Adrenal gland (tissue), 12 donors: ENCODE measurements around the gene CYFIP1. TPM values are rescaled to one million over a fixed set of nuclear protein-coding genes. Genes with fewer than 3 reads are reported as not detected.

Experiments used
- DNase-seq, 7 donors: peaks; one replicate each; pipeline ENCODE4 v3.0.0-alpha.2; 2019 to 2020
- H3K27ac ChIP-seq, 5 donors: fragments of 200-600 bp; sonication (generic) in 4 of 5; 1 replicate in 3 of 5; 2 replicates in 2 of 5; pipeline versions ENCODE4 v1.5.1 to v1.8.0; 2016 to 2020; ENCODE audit warnings: mild to moderate bottlenecking in 1 of 5
- H3K27me3 ChIP-seq: fragments of 200-600 bp; 2 replicates; pipeline ENCODE4 v1.8.0; 2021
- H3K36me3 ChIP-seq, 2 donors: fragments of 200-600 bp; replicated peaks in 1 of 2; 1 replicate in 1 of 2; 2 replicates in 1 of 2; pipeline versions ENCODE4 v1.5.1 to v1.8.0; 2018 to 2022
- H3K4me1 ChIP-seq, 2 donors: fragments of 200-600 bp; replicated peaks in 1 of 2; 1 replicate in 1 of 2; 2 replicates in 1 of 2; pipeline versions ENCODE4 v1.5.1 to v1.8.0; 2018 to 2021
- H3K4me3 ChIP-seq, 4 donors: fragments of 200-600 bp; sonication (generic) in 3 of 4; one replicate each; pipeline ENCODE4 v1.5.1; 2016 to 2018
- H3K9me3 ChIP-seq, 3 donors: fragments of 200-600 bp; sonication (generic) in 1 of 3; replicated peaks in 1 of 3; 1 replicate in 2 of 3; 2 replicates in 1 of 3; pipeline versions ENCODE4 v1.5.1 to v1.8.0; 2016 to 2021
- CTCF ChIP-seq, 6 experiments: fragments of 450-650 bp in 4 of 6; fragments of 200-600 bp in 2 of 6; sonication (generic) in 1 of 6; IDR thresholded peaks; 1 replicate in 5 of 6; 2 replicates in 1 of 6; pipeline versions ENCODE4 v1.5.1 to v1.8.0; 2016 to 2021; ENCODE audit warnings: antibody characterized with exemption in 6 of 6, mild to moderate bottlenecking in 2 of 6, moderate library complexity in 1 of 6
- POLR2A ChIP-seq, 2 donors: fragments of 450-650 bp; IDR thresholded peaks; one replicate each; pipeline ENCODE4 v1.6.1; 2017; ENCODE audit warnings: antibody characterized with exemption in 2 of 2, mild to moderate bottlenecking in 2 of 2, moderate library complexity in 1 of 2
- WGBS, 4 donors: extraction: QIAGEN DNeasy Blood & Tissue Kit in 2 of 4; methylation state at CpG; one replicate each; pipeline versions ENCODE4 v1.1.5 to v1.1.7; 2013 to 2017; 5-methylcytosine and 5-hydroxymethylcytosine counted together
- intact Hi-C, 2 donors: fragments of 100-400 bp; cut with DNase I; formaldehyde crosslinking; loops; one replicate each; pipeline versions ENCODE4 v1.14.1 to v1.15.0; 2022 to 2023
- polyA plus RNA-seq, 3 donors: library from polyadenylated mRNA; stranded (reverse); fragments of 200-250 nt in 2 of 3; fragments of 350-450 nt in 1 of 3; fragmentation: Illumina TruSeq in 1 of 3; extraction: RNeasy Lipid Tissue Mini Kit (QIAGEN cat#74804) in 1 of 3; gene quantifications; one replicate each; pipeline ENCODE4 v1.2.3, GENCODE V29; 2013 to 2014
- total RNA-seq, 9 donors: library from RNA; depleted of rRNA in 4 of 9; stranded (reverse); fragments of >200 nt in 4 of 9; fragments of 120-200 nt in 1 of 9; fragmentation: NEBNext Ultra II Directional in 1 of 9; extraction: Animal tissue kit (Norgen Biotek cat#: 25700) in 1 of 9; gene quantifications; one replicate each; pipeline versions ENCODE4 v1.1.0 to v1.2.4, GENCODE V29; 2013 to 2023
- donor health status: healthy with polysubstance abuse.
- donor health status: Bipolar disorder and iron deficiency.
- donor health status: DM: yes; HTN: yes; CAD: no.
- donor health status: DM: no; HTN: no; CAD: no.
- donor health status: DM: no; HTN: no; CAD: no.
- donor health status: DM: yes; HTN: yes; CAD: no.

The CYFIP1 gene
- total and polyA plus RNA-seq, 12 donors, result 21.2 to 124 (median 85.0) TPM

GRCh38 chr15:22948056-22948455, 32.1 kb downstream of the CYFIP1 start:
- H3K27me3 ChIP-seq, result no peaks in the 10 kb centered on the region
- H3K4me3 ChIP-seq, result no peak overlapping the region
- H3K36me3 ChIP-seq, result peaks cover 0 to 19% of the 10 kb centered on the region in 2 donors
- intact Hi-C loops, result no loop called here
- no peak for DNase-seq
- WGBS, 4 donors, result 58 to 76% (median 65%) methylated on average over 3 to 4 of the region's 4 CpGs
- H3K9me3 ChIP-seq, result no peaks in the 10 kb centered on the region
- TF ChIP-seq POLR2A (IDR thresholded peaks at IDR 0.05) (no peak), CTCF (IDR thresholded peaks at IDR 0.05) (no peak)
- peaks cover 9 to 53% of the 10 kb centered on the region in 2 donors for H3K4me1 ChIP-seq
- H3K27ac ChIP-seq, result peak overlapping the region in 1 of 5 donors; percentile 15

DNA sequence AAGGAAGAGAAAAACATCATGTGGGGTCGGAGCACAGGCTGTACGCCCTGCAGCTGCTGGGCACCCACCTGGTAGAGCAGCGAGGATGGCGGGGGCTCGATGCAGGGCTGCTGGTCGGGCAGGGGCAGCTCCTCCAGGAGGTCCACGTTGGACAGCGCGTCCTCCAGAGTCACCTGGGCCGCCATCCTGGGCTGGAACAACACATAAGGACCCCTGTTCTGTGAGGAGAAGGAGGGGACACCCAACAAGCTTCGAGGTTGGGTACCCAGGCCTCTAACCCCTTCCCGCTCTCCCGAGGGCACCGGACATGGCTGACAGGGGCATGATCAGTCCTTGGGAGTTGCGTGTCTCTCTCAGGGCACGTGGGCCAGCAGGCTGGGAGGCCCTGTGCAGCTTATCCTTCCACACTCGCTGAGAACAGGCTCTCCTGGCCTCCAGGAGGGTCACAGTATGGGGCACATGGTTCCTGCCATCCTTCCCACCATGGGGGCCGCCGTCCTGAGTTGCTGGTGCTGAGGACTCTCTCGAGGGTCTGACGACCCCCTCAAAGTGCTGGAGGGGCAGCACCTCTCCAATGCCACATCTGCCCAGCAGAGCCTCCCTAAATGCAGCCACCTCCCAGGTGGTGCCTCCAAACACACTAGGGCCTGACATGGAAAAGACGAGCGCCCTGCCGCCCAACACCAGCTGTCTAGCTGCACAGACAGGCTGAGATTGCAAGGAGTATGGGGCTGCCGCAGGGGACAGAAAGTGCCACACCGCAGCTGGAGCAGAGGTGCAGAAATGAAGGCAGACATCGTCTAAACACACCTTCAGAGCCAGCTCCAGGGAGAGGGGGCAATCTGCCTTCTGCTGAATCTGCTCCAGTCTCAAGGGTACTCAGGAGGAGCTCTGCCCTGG, 32.8 kb downstream of the CYFIP1 start:
- H3K4me3 ChIP-seq, result no peak overlapping the region
- peaks cover 0 to 26% of the 10 kb centered on the region in 2 donors for H3K36me3 ChIP-seq
- no peaks in the 10 kb centered on the region for H3K9me3 ChIP-seq
- no peak for TF ChIP-seq POLR2A (IDR thresholded peaks at IDR 0.05)
- TF ChIP-seq CTCF (IDR thresholded peaks at IDR 0.05), result no peak
- no peak overlapping the region for H3K27ac ChIP-seq
- H3K4me1 ChIP-seq, result peaks cover 7 to 46% of the 10 kb centered on the region in 2 donors
- WGBS, 4 donors, result 88 to 90% (median 90%) methylated on average over 17 to 27 of the region's 27 CpGs
- intact Hi-C loops, result no loop called here
- no peaks in the 10 kb centered on the region for H3K27me3 ChIP-seq
- DNase-seq, result no peak

DNA sequence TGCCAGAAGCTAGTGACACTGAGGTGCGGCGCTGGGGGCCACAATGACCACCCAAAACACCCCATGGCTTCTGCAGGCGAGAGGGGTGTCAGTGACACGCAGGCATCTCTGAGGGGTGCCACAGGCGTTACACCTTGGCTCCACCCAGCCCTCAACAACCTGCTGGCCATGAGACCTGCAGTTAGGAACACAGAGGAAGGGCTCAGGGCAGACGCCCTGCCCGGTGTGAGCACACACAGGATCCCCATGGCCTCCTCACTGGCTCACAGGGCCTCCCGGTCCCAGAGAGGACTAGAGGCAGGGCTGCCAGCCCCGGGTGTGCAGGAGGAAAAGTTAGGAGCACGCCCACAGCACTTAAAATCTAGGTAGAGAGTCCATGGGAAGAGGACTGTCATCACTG, 35.1 kb downstream of the CYFIP1 start:
- TF ChIP-seq POLR2A (IDR thresholded peaks at IDR 0.05) (no peak), CTCF (IDR thresholded peaks at IDR 0.05) (no peak)
- H3K36me3 ChIP-seq, result peaks cover 0 to 43% of the 10 kb centered on the region in 2 donors

DNA sequence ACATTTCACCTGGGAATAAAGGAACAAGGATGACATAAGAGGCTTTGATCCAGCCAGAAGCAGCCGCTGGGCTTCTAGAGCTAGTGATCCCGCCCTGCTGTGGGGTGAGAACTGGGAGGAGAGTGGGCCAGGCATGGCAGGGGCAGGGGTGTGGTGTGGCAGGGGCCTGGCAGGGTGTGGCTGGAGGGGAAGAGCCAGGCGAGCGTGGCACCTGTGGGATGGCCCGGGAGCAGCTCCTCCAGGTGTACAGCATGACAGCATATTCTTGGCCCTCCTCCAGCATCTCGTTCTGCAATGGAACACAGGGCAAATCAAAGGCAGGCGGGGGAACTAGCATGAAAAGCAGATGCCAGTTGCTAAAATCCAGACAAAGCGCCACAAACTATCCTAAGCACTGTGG, 35.5 kb downstream of the CYFIP1 start:
- 81 to 91% (median 87%) methylated on average over 7 to 8 of the region's 8 CpGs for WGBS, 4 donors
- Histone ChIP-seq H3K27ac (no peak overlapping the region), H3K27me3 (no peaks in the 10 kb centered on the region), H3K36me3 (peaks cover 0 to 43% of the 10 kb centered on the region in 2 donors), H3K4me1 (peaks cover 5 to 21% of the 10 kb centered on the region in 2 donors), H3K4me3 (no peak overlapping the region), H3K9me3 (no peaks in the 10 kb centered on the region)
- DNase-seq, result no peak
- no peak for TF ChIP-seq CTCF (IDR thresholded peaks at IDR 0.05)
- no peak for TF ChIP-seq POLR2A (IDR thresholded peaks at IDR 0.05)
- intact Hi-C loops, result no loop called here

More for the DNA sequence above, 35.1 kb downstream of the CYFIP1 start:
- no peaks in the 10 kb centered on the region for H3K27me3 ChIP-seq
- WGBS, 4 donors, result 91 to 95% (median 93%) methylated on average over 10 of the region's 10 CpGs
- no peaks in the 10 kb centered on the region for H3K9me3 ChIP-seq
- no peak overlapping the region for H3K4me3 ChIP-seq
- DNase-seq, result no peak
- intact Hi-C loops, result no loop called here
- H3K4me1 ChIP-seq, result peaks cover 7 to 25% of the 10 kb centered on the region in 2 donors
- H3K27ac ChIP-seq, result no peak overlapping the region
